Measurements from ENCODE around the gene PFN3. TPM values are rescaled to one million over a fixed set of nuclear protein-coding genes. Genes with fewer than 3 reads are reported as not detected.

PFN3 gene
- total RNA-seq, 1 donor from 2014 or later, result not detected

GRCh38 chr5:177359451-177359851, 41.0 kb downstream of the PFN3 start:
- TF ChIP-seq CTCF (conservative IDR thresholded peaks at IDR 0.05), result no peak
- no peaks in the 10 kb centered on the region for H3K36me3 Mint-ChIP-seq (ENCODE audit: low read depth)
- no peak for DNase-seq (ENCODE audit: low read depth, low spot score)
- peaks cover 37% of the 10 kb centered on the region for H3K27me3 Mint-ChIP-seq (ENCODE audit: low read depth)
- H3K27ac Mint-ChIP-seq (ENCODE audit: unreplicated experiment), result no peak overlapping the region
- peaks cover 5% of the 10 kb centered on the region for H3K4me1 Mint-ChIP-seq
- H3K9me3 Mint-ChIP-seq, result no peaks in the 10 kb centered on the region
- peak overlapping the region; percentile 2 for H3K4me3 Mint-ChIP-seq

- no peak for TF ChIP-seq CTCF (conservative IDR thresholded peaks at IDR 0.05)
- Mint-ChIP-seq H3K9me3 (no peaks in the 10 kb centered on the region), H3K36me3 (ENCODE audit: low read depth) (no peaks in the 10 kb centered on the region), H3K27me3 (ENCODE audit: low read depth) (peaks cover 40% of the 10 kb centered on the region), H3K4me1 (peaks cover 5% of the 10 kb centered on the region), H3K27ac (ENCODE audit: unreplicated experiment) (no peak overlapping the region), H3K4me3 (no peak overlapping the region)
- no peak for DNase-seq (ENCODE audit: low read depth, low spot score)
Observed at GRCh38 chr5:177358370-177358819, 42.1 kb downstream of the PFN3 start.

GRCh38 chr5:177357459-177358351, 42.8 kb downstream of the PFN3 start, which contains the start of gene RGS14:
TSS of gene RGS14 (plus strand) at chr5:177357924. CDS start at chr5:177358025, 101 bp downstream.
- H3K4me1 Mint-ChIP-seq, result peaks cover 5% of the 10 kb centered on the region
- H3K36me3 Mint-ChIP-seq (ENCODE audit: low read depth), result no peaks in the 10 kb centered on the region
- no peak within 1 kb of the TSS for H3K27ac Mint-ChIP-seq (ENCODE audit: unreplicated experiment)
- H3K4me3 Mint-ChIP-seq, result no peak within 1 kb of the TSS
- no peaks in the 10 kb centered on the region for H3K9me3 Mint-ChIP-seq
- no peak for TF ChIP-seq CTCF (conservative IDR thresholded peaks at IDR 0.05)
- peaks cover 40% of the 10 kb centered on the region for H3K27me3 Mint-ChIP-seq (ENCODE audit: low read depth)
- no peak for DNase-seq (ENCODE audit: low read depth, low spot score)

GRCh38 chr5:177357146-177357458, 43.4 kb downstream of the PFN3 start:
- DNase-seq (ENCODE audit: low read depth, low spot score), result no peak
- no peak overlapping the region for H3K27ac Mint-ChIP-seq (ENCODE audit: unreplicated experiment)
- H3K4me1 Mint-ChIP-seq, result peaks cover 7% of the 10 kb centered on the region
- peaks cover 37% of the 10 kb centered on the region for H3K27me3 Mint-ChIP-seq (ENCODE audit: low read depth)
- no peaks in the 10 kb centered on the region for H3K9me3 Mint-ChIP-seq
- no peaks in the 10 kb centered on the region for H3K36me3 Mint-ChIP-seq (ENCODE audit: low read depth)
- TF ChIP-seq CTCF (conservative IDR thresholded peaks at IDR 0.05), result no peak
- no peak overlapping the region for H3K4me3 Mint-ChIP-seq

GRCh38 chr5:177356746-177357145, 43.7 kb downstream of the PFN3 start:
- H3K36me3 Mint-ChIP-seq (ENCODE audit: low read depth), result no peaks in the 10 kb centered on the region
- peaks cover 11% of the 10 kb centered on the region for H3K4me1 Mint-ChIP-seq
- no peaks in the 10 kb centered on the region for H3K9me3 Mint-ChIP-seq
- no peak overlapping the region for H3K4me3 Mint-ChIP-seq
- no peak for DNase-seq (ENCODE audit: low read depth, low spot score)
- H3K27me3 Mint-ChIP-seq (ENCODE audit: low read depth), result peaks cover 37% of the 10 kb centered on the region
- H3K27ac Mint-ChIP-seq (ENCODE audit: unreplicated experiment), result no peak overlapping the region
- TF ChIP-seq CTCF (conservative IDR thresholded peaks at IDR 0.05), result no peak

All from neural crest cell (in vitro differentiated cells).